Parathyroid adenoma (tissue), 2 donors: ENCODE measurements around the gene VOPP1.
"Not testable (repeated sequence)": the region's sequence is repeated elsewhere in the genome, so short reads cannot be mapped to it uniquely, and the experiment has no call there.

ENCODE experiments used
- H2AFZ ChIP-seq: fragments of 300-600 bp; sonication (generic); one replicate; pipeline ENCODE4 v1.7.0; 2017; ENCODE audit warnings: antibody characterized with exemption, mild to moderate bottlenecking
- H3K27ac ChIP-seq: fragments of 300-600 bp; sonication (generic); one replicate; pipeline ENCODE4 v1.7.0; 2017
- H3K27me3 ChIP-seq: fragments of 300-600 bp; sonication (generic); one replicate; pipeline ENCODE4 v1.7.0; 2017; ENCODE audit warnings: low read length; ENCODE audit not compliant: control insufficient read depth, insufficient read depth
- H3K36me3 ChIP-seq: fragments of 300-600 bp; sonication (generic); one replicate; pipeline ENCODE4 v1.7.0; 2017; ENCODE audit warnings: low read length; ENCODE audit not compliant: control insufficient read depth, insufficient read depth
- H3K4me1 ChIP-seq: fragments of 300-600 bp; sonication (generic); one replicate; pipeline ENCODE4 v1.7.0; 2017; ENCODE audit warnings: control low read depth
- H3K4me2 ChIP-seq: fragments of 300-600 bp; sonication (generic); one replicate; pipeline ENCODE4 v1.7.0; 2017; ENCODE audit warnings: low read length
- H3K4me3 ChIP-seq: fragments of 300-600 bp; sonication (generic); one replicate; pipeline ENCODE4 v1.7.0; 2017; ENCODE audit warnings: low read depth, low read length
- H3K79me2 ChIP-seq: fragments of 300-600 bp; sonication (generic); one replicate; pipeline ENCODE4 v1.7.0; 2017; ENCODE audit warnings: control low read depth
- H3K9ac ChIP-seq: fragments of 300-600 bp; sonication (generic); one replicate; pipeline ENCODE4 v1.7.0; 2017; ENCODE audit warnings: mild to moderate bottlenecking
- H3K9me3 ChIP-seq: fragments of 300-600 bp; sonication (generic); one replicate; pipeline ENCODE4 v1.7.0; 2017; ENCODE audit warnings: low read length; ENCODE audit not compliant: control insufficient read depth
- CTCF ChIP-seq: fragments of 300-600 bp; sonication (generic); IDR thresholded peaks from one replicate; pipeline ENCODE4 v1.7.0; 2017; ENCODE audit warnings: antibody characterized with exemption, mild to moderate bottlenecking
- donor health status: primary hyperparathyroidism.

VOPP1 gene

DNA sequence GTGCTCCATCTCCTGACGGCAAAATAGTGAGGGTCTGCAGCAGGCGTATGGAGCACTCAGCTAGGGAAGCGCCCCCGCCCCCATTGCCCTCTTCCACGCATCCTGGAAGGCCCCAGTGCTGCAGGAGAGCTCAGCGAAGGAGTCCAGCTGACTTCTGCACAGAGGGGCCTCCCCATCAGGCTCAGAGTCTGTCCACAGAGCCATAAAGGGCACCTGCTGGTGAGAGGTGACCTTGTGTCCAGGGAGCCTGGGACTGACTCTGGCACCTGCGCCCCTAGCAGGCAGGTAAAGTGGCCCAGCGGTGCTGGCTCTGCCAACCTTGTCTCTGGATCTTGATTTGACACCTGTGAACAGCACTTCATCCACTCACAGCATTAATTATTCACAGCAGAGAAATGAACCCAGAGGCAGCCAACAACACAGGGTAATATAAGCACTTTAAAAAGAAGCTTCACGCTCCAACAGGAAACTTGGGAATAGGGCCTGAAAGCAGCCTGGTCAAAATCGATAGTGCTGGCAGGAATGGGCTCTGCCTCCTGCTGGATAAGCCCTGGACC, 59.6 kb downstream of the VOPP1 start:
- Histone ChIP-seq H3K4me1 (no peaks in the 10 kb centered on the region), H3K27ac (no peak overlapping the region), H3K36me3 (no peaks in the 10 kb centered on the region), H3K9me3 (no peaks in the 10 kb centered on the region), H2AFZ (no peak overlapping the region), H3K4me3 (no peak overlapping the region), H3K9ac (no peak overlapping the region), H3K27me3 (no peaks in the 10 kb centered on the region), H3K4me2 (no peak overlapping the region), H3K79me2 (no peaks in the 10 kb centered on the region)
- no peak for TF ChIP-seq CTCF

GRCh38 chr7:55510621-55511020, 61.7 kb downstream of the VOPP1 start:
- Histone ChIP-seq H3K4me3 (no peak overlapping the region), H3K27ac (no peak overlapping the region), H3K36me3 (no peaks in the 10 kb centered on the region), H3K27me3 (no peaks in the 10 kb centered on the region), H3K4me1 (no peaks in the 10 kb centered on the region), H3K79me2 (no peaks in the 10 kb centered on the region), H3K9me3 (no peaks in the 10 kb centered on the region), H3K4me2 (no peak overlapping the region), H2AFZ (no peak overlapping the region), H3K9ac (no peak overlapping the region)
- no peak for TF ChIP-seq CTCF

DNA sequence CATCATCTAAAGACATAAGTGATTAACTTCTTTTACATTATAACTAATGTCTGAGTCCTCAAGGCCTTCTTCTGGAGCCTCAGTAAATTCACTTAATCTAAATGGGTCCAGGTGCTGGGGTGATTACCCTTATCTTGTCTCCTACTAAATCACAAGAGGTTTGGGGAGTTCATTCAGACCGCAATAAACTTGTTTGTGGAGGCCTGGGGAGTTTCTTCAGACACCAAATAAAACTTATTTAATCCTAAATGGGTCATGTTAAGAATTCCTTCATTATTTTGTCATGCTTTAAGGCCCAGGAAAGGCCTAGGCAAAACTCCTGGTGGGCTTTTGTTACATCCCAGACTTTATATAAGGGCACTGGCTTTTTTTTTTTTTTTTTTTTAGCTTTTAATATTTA, 62.1 kb downstream of the VOPP1 start:
- not testable (repeated sequence) for H3K4me2 ChIP-seq, H3K79me2 ChIP-seq, H3K9ac ChIP-seq, H3K36me3 ChIP-seq, H3K27ac ChIP-seq, H3K9me3 ChIP-seq, H3K27me3 ChIP-seq, H3K4me3 ChIP-seq, H3K4me1 ChIP-seq, H2AFZ ChIP-seq

DNA sequence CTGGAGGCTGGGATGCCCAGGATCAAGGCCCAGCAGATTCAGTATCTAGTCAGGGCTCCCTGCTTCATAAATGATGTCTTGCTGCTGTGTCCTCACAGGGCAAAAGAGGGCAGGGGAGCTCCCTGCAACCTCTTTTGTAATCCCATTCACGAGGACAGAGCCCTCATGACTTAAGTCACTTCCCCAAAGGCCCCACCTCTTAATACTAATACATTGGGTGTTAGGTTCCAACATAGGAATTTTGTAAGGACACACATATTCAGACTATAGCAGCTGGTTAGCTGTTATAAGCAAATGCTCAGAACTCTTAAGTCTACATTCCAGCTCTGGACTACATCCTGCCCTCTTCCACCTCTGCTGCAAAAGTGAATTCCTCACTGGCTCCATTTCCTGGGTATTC, 63.0 kb downstream of the VOPP1 start:
- Histone ChIP-seq H3K4me1 (no peaks in the 10 kb centered on the region), H2AFZ (no peak overlapping the region), H3K9me3 (no peaks in the 10 kb centered on the region), H3K36me3 (no peaks in the 10 kb centered on the region), H3K9ac (no peak overlapping the region), H3K27me3 (no peaks in the 10 kb centered on the region), H3K27ac (no peak overlapping the region), H3K4me3 (no peak overlapping the region), H3K4me2 (no peak overlapping the region), H3K79me2 (no peaks in the 10 kb centered on the region)
- no peak for TF ChIP-seq CTCF

DNA sequence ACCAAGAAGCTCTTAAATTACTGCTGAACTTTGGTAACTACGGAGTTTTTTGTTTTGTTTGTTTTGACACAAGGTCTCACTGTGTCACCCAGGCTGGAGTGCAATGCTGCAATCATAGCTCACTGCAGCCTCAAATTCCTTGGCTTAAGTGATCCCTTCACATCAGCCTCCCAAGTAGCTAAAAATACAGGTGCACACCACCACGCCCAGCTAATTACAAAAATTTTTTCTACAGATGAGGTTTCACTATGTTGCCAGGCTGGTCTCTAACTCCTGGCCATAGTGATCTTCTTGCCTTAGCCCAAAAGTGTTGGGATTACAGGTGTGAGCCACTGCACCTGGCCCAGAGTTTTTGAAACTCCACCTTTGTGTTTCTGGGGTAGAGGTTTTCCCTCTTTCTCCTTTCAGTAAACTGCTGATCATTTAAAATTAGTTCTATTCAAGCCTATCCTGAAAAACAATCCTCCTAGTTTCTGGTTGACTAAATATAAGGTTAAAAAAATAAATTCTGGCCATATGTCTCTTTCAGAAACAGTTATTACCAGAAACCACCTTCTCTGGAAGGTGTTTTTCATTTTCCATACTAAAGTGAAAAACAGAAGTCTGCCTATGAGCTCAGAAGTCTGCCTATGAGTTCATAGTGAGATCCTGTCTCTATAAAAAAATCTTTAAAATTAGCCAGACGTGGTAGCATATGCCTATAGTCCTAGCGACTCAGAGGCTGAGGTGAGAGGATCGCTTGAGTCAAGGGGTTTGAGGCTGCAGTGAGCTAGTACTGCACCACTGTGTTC, 63.9 kb downstream of the VOPP1 start:
- H3K4me1 ChIP-seq: no peaks in the 10 kb centered on the region
- H2AFZ ChIP-seq: no peak overlapping the region
- no peaks in the 10 kb centered on the region for H3K27me3 ChIP-seq
- no peaks in the 10 kb centered on the region for H3K9me3 ChIP-seq
- H3K4me3 ChIP-seq: no peak overlapping the region
- no peaks in the 10 kb centered on the region for H3K79me2 ChIP-seq
- TF ChIP-seq CTCF: no peak
- H3K27ac ChIP-seq: no peak overlapping the region
- no peak overlapping the region for H3K9ac ChIP-seq
- H3K4me2 ChIP-seq: no peak overlapping the region
- no peaks in the 10 kb centered on the region for H3K36me3 ChIP-seq
